ENCODE results near the gene ZNF248. TPM values are rescaled to one million over a fixed set of nuclear protein-coding genes. Genes with fewer than 3 reads are reported as not detected.

ZNF248 gene
- total RNA-seq (2022) (8.9 and 10.8 TPM in 2 replicates), Bru-seq, nascent RNA (percentile 61 among the genes with signal in this experiment), BruChase-seq, experiment 1, labeled RNA remaining after a 6-hour chase (percentile 64 among the genes with signal in this experiment), BruChase-seq, experiment 2, labeled RNA remaining after a 2-hour chase (percentile 73 among the genes with signal in this experiment)
- long read RNA-seq, full-length matches to known transcripts = 7 of 19 reads
- long read RNA-seq, partial matches to known transcripts = 3 of 19 reads
- long read RNA-seq, other reads (novel, unspliced or antisense) = 9 of 19 reads

GRCh38 chr10:37857287-37858211, at the start of gene ZNF248:
Gene ZNF248, minus strand, starts transcription at chr10:37857610. Its CDS starts 1,300 bp downstream, at chr10:37856310.
- Mint-ChIP-seq H3K9me3 (ENCODE audit: low read depth, unreplicated experiment) (peaks cover 2% of the 10 kb centered on the region), H3K4me1 (ENCODE audit: low read depth, unreplicated experiment) (peaks cover 9% of the 10 kb centered on the region), H3K4me3 (ENCODE audit: low read depth, unreplicated experiment) (peak within 1 kb of the TSS; percentile 98), H3K36me3 (ENCODE audit: insufficient read depth, unreplicated experiment) (peaks cover 36% of the 10 kb centered on the region), H3K27me3 (ENCODE audit: unreplicated experiment) (no peaks in the 10 kb centered on the region), H3K27ac (ENCODE audit: unreplicated experiment) (peak within 1 kb of the TSS; percentile 92)
- TF ChIP-seq, protein P1, sequence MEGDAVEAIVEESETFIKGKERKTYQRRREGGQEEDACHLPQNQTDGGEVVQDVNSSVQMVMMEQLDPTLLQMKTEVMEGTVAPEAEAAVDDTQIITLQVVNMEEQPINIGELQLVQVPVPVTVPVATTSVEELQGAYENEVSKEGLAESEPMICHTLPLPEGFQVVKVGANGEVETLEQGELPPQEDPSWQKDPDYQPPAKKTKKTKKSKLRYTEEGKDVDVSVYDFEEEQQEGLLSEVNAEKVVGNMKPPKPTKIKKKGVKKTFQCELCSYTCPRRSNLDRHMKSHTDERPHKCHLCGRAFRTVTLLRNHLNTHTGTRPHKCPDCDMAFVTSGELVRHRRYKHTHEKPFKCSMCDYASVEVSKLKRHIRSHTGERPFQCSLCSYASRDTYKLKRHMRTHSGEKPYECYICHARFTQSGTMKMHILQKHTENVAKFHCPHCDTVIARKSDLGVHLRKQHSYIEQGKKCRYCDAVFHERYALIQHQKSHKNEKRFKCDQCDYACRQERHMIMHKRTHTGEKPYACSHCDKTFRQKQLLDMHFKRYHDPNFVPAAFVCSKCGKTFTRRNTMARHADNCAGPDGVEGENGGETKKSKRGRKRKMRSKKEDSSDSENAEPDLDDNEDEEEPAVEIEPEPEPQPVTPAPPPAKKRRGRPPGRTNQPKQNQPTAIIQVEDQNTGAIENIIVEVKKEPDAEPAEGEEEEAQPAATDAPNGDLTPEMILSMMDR (IDR thresholded peaks at IDR 0.05; ENCODE audit: unreplicated experiment) = no peak
- CTCF ChIA-PET = no interaction called here
- intact Hi-C loops (cut with micrococcal nuclease; ENCODE audit: unreplicated experiment) = loop anchor here (5.0 kb wide), 1 partner anchor 120 kb away; the partner anchor contains the start of gene ZNF25
- peak; percentile 93 for DNase-seq
- TSS peak; percentile 87 for BruUV-seq (replicated peaks)

DNA sequence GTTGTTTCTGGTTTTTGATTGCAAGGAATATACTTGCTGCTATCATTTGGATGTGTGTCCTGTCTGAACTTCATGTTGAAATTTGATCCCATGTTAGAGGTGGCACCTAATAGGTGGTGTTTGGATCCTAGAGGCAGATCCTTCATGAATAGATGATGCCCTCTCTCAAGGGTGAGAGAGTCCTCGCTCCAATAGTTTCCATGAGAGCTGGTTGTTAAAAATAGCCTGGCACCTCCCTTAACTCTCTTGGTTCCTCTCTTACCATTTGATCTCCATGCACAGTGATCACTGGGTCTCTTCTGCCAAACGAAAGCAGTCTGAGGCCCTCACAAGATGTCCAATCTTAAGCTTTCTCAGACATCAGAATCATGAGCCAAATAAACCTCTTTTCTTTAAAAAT, 49.0 kb upstream of the ZNF248 start:
- BruUV-seq (replicated peaks) = no TSS peak
- Mint-ChIP-seq H3K4me1 (ENCODE audit: low read depth, unreplicated experiment) (no peaks in the 10 kb centered on the region), H3K36me3 (ENCODE audit: insufficient read depth, unreplicated experiment) (no peaks in the 10 kb centered on the region), H3K27ac (ENCODE audit: unreplicated experiment) (no peak overlapping the region), H3K27me3 (ENCODE audit: unreplicated experiment) (no peaks in the 10 kb centered on the region), H3K4me3 (ENCODE audit: low read depth, unreplicated experiment) (no peak overlapping the region), H3K9me3 (ENCODE audit: low read depth, unreplicated experiment) (peaks cover 5% of the 10 kb centered on the region)
- TF ChIP-seq, protein P1 (IDR thresholded peaks at IDR 0.05; ENCODE audit: unreplicated experiment) = no peak
- intact Hi-C loops (cut with micrococcal nuclease; ENCODE audit: unreplicated experiment) = no loop called here
- CTCF ChIA-PET = no interaction called here
- DNase-seq = no peak

DNA sequence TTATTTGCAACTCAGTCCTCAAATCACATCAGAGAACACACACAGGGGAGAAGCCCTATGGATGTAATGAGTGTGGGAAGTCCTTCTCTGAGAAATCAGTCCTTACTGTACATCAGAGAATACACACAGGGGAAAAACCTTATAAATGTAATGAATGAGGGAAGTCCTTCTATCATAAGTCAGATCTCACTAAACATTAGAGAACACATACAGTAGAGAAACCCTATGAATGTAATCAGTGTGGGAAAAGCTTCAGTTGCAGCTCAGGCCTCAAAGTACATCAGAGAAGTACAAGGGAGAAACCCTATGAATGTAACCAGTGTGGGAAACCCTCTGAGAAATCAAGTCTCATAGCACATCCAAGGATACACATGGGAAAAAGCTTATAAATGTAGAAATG, 39.0 kb upstream of the ZNF248 start:
- CTCF ChIA-PET = interaction anchor here (0.6 kb wide), 1 partner anchor 1223 kb away, joined by 3 read pairs; no protein-coding TSS in a partner anchor
- no TSS peak for BruUV-seq (replicated peaks)
- Mint-ChIP-seq H3K4me3 (ENCODE audit: low read depth, unreplicated experiment) (no peak overlapping the region), H3K27me3 (ENCODE audit: unreplicated experiment) (no peaks in the 10 kb centered on the region), H3K4me1 (ENCODE audit: low read depth, unreplicated experiment) (no peaks in the 10 kb centered on the region), H3K36me3 (ENCODE audit: insufficient read depth, unreplicated experiment) (no peaks in the 10 kb centered on the region), H3K9me3 (ENCODE audit: low read depth, unreplicated experiment) (peaks cover 12% of the 10 kb centered on the region), H3K27ac (ENCODE audit: unreplicated experiment) (no peak overlapping the region)
- TF ChIP-seq, protein P1 (IDR thresholded peaks at IDR 0.05; ENCODE audit: unreplicated experiment) = no peak
- intact Hi-C loops (cut with micrococcal nuclease; ENCODE audit: unreplicated experiment) = no loop called here
- no peak for DNase-seq

GRCh38 chr10:37895674-37896073, 38.3 kb upstream of the ZNF248 start:
- Mint-ChIP-seq H3K4me1 (ENCODE audit: low read depth, unreplicated experiment) (no peaks in the 10 kb centered on the region), H3K36me3 (ENCODE audit: insufficient read depth, unreplicated experiment) (no peaks in the 10 kb centered on the region), H3K27ac (ENCODE audit: unreplicated experiment) (no peak overlapping the region), H3K9me3 (ENCODE audit: low read depth, unreplicated experiment) (peaks cover 19% of the 10 kb centered on the region), H3K4me3 (ENCODE audit: low read depth, unreplicated experiment) (no peak overlapping the region), H3K27me3 (ENCODE audit: unreplicated experiment) (no peaks in the 10 kb centered on the region)
- TF ChIP-seq, protein P1 (IDR thresholded peaks at IDR 0.05; ENCODE audit: unreplicated experiment) = no peak
- BruUV-seq (replicated peaks) = no TSS peak
- CTCF ChIA-PET = no interaction called here
- intact Hi-C loops (cut with micrococcal nuclease; ENCODE audit: unreplicated experiment) = no loop called here
- no peak for DNase-seq
